HEK293 (cell line): ENCODE results near the gene PLCB1.

ENCODE experiments used
- CTCF ChIA-PET: fragments of 350-600 bp; formaldehyde crosslinking; extraction: SDS; loops from one replicate; lab custom pipeline; 2021; ENCODE audit warnings: antibody characterized with exemption; lab: Yijun Ruan, JAX
- POLR2A ChIA-PET: fragments of 300-600 bp; formaldehyde crosslinking; extraction: SDS; loops from one replicate; lab custom pipeline; 2020; ENCODE audit warnings: antibody characterized with exemption, inconsistent platforms; lab: Yijun Ruan, JAX
- H3K27ac ChIP-seq: fragments of 200-500 bp; sonication (Bioruptor generic); 2 replicates; pipeline ENCODE4 v1.5.1; 2014; ENCODE audit warnings: low read depth, low read length, control low read depth, inconsistent platforms; ENCODE audit errors: extremely low read depth
- H3K36me3 ChIP-seq, 2 experiments: fragments of 200-500 bp in 1 of 2; sonication (Bioruptor generic) in 1 of 2; 1 replicate in 1 of 2; 2 replicates in 1 of 2; pipeline ENCODE4 v1.5.1; 2014 to 2017; ENCODE audit warnings: inconsistent platforms in 2 of 2, low read length in 2 of 2; ENCODE audit not compliant: control insufficient read depth in 2 of 2, insufficient read depth in 1 of 2
- H3K4me1 ChIP-seq: fragments of 200-500 bp; sonication (Bioruptor generic); 2 replicates; pipeline ENCODE4 v1.5.1; 2014; ENCODE audit warnings: mild to moderate bottlenecking, low read length, inconsistent platforms; ENCODE audit not compliant: control insufficient read depth, insufficient read depth
- H3K4me3 ChIP-seq: 2 replicates; pipeline ENCODE4 v1.5.1; 2011; ENCODE audit warnings: low read depth, mild to moderate bottlenecking, control low read depth, low read length, moderate library complexity
- H3K9me3 ChIP-seq: fragments of 200-500 bp; sonication (Bioruptor generic); 2 replicates; pipeline ENCODE4 v1.5.1; 2014; ENCODE audit warnings: low read depth, low read length, inconsistent platforms; ENCODE audit not compliant: control insufficient read depth, insufficient read depth
- IKZF3 ChIP-seq: fragments of 450-650 bp; IDR thresholded peaks from 2 replicates; pipeline ENCODE4 v1.5.0; 2018; ENCODE audit warnings: missing biosample characterization, mild to moderate bottlenecking, missing genetic modification characterization, moderate library complexity
- SP7 ChIP-seq: fragments of 450-650 bp; formaldehyde crosslinking; IDR thresholded peaks from 2 replicates; pipeline ENCODE4 v1.5.1; 2016; ENCODE audit warnings: missing biosample characterization, missing genetic modification characterization
- ZBTB21 ChIP-seq: fragments of 450-650 bp; formaldehyde crosslinking; IDR thresholded peaks from 2 replicates; pipeline ENCODE4 v1.5.1; 2017; ENCODE audit warnings: missing biosample characterization, missing genetic modification characterization
- ZEB2 ChIP-seq: fragments of 450-650 bp; formaldehyde crosslinking; IDR thresholded peaks from 2 replicates; pipeline ENCODE4 v1.5.1; 2016; ENCODE audit warnings: missing biosample characterization, missing genetic modification characterization
- ZFP37 ChIP-seq: fragments of 450-650 bp; formaldehyde crosslinking; IDR thresholded peaks from 2 replicates; pipeline ENCODE4 v1.5.1; 2016; ENCODE audit warnings: missing biosample characterization, missing genetic modification characterization
- ZFP69B ChIP-seq: fragments of 450-650 bp; formaldehyde crosslinking; IDR thresholded peaks from 2 replicates; pipeline ENCODE4 v1.5.1; 2016; ENCODE audit warnings: missing biosample characterization, missing genetic modification characterization
- ZNF121 ChIP-seq: fragments of 450-650 bp; formaldehyde crosslinking; IDR thresholded peaks from 2 replicates; pipeline ENCODE4 v1.5.1; 2016; ENCODE audit warnings: missing biosample characterization, missing genetic modification characterization
- ZNF133 ChIP-seq: fragments of 450-650 bp; formaldehyde crosslinking; IDR thresholded peaks from 2 replicates; pipeline ENCODE4 v1.5.1; 2016; ENCODE audit warnings: missing biosample characterization, missing genetic modification characterization
- ZNF335 ChIP-seq: fragments of 450-650 bp; formaldehyde crosslinking; conservative IDR thresholded peaks from 2 replicates; pipeline ENCODE4 v1.5.1; 2016; ENCODE audit warnings: missing biosample characterization, missing genetic modification characterization
- ZNF391 ChIP-seq: fragments of 450-650 bp; formaldehyde crosslinking; IDR thresholded peaks from 2 replicates; pipeline ENCODE4 v1.5.1; 2016; ENCODE audit warnings: low read depth, missing biosample characterization, missing genetic modification characterization, borderline replicate concordance
- ZNF423 ChIP-seq: fragments of 450-650 bp; formaldehyde crosslinking; IDR thresholded peaks from 2 replicates; pipeline ENCODE4 v1.5.1; 2016; ENCODE audit warnings: missing biosample characterization, missing genetic modification characterization
- ZNF560 ChIP-seq: fragments of 450-650 bp; formaldehyde crosslinking; IDR thresholded peaks from 2 replicates; pipeline ENCODE4 v1.5.1; 2017; ENCODE audit warnings: missing biosample characterization, missing genetic modification characterization, borderline replicate concordance
- ZNF585B ChIP-seq: fragments of 450-650 bp; formaldehyde crosslinking; IDR thresholded peaks from 2 replicates; pipeline ENCODE4 v1.5.1; 2016; ENCODE audit warnings: missing biosample characterization, missing genetic modification characterization
- ZNF629 ChIP-seq: fragments of 450-650 bp; formaldehyde crosslinking; IDR thresholded peaks from 2 replicates; pipeline ENCODE4 v1.5.1; 2017; ENCODE audit warnings: missing biosample characterization, missing genetic modification characterization
- TF ChIP-seq, protein P1 (sequence below): fragments of 450-650 bp; formaldehyde crosslinking; IDR thresholded peaks from 2 replicates; pipeline ENCODE4 v1.5.1; 2016; ENCODE audit warnings: missing biosample characterization, missing genetic modification characterization
- TF ChIP-seq, protein P2 (sequence below): fragments of 450-650 bp; formaldehyde crosslinking; IDR thresholded peaks from 2 replicates; pipeline ENCODE4 v1.5.1; 2017; ENCODE audit warnings: missing biosample characterization, missing genetic modification characterization
- TF ChIP-seq, protein P3 (sequence below): fragments of 450-650 bp; formaldehyde crosslinking; IDR thresholded peaks from 2 replicates; pipeline ENCODE4 v1.5.1; 2016; ENCODE audit warnings: missing biosample characterization, missing genetic modification characterization

PLCB1 gene

DNA sequence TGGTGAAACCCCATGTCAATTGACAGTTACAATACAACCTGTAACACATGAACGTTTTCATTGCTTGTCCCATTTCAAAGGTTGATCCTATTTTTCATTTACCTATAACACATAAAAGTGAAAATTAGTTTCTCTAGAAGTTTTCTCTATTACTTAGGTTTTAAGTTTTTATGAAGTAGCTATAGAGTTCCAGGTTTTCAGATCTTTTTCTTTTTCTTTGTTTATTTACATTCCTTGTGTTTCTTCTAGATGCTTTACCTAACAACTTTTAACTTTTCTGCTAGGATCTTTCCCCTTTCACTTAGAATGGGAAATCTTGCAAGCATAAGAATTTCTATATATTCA lies 232.6 kb downstream of the PLCB1 start:
- no peak overlapping the region for H3K27ac ChIP-seq
- CTCF ChIA-PET: no interaction called here
- POLR2A ChIA-PET: no interaction called here

DNA sequence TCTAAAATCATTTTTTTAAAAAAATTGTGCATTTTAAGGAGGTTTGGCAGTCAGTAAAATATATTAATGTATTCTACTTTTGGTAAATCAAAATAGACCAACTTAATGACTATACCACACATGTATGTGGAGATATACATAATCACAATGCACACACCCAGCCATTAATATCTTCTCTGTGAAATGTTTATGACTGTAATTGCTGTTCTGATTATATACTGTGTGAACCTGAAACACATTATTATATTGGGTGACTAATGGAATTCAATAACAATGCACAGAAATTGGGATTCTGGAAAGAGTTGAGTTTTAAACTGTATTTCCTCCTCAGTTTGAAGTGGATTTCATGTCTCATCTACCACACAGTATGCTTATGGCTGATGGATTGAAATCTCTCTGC lies 233.6 kb downstream of the PLCB1 start:
- TF ChIP-seq ZBTB21 (tag by site-specific recombination) (no peak), SP7 (peak; percentile 61; the same call in 1 of the 2 replicates)
- no peaks in the 10 kb centered on the region for H3K4me1 ChIP-seq
- H3K36me3 ChIP-seq: no peaks in the 10 kb centered on the region
- ChIA-PET CTCF (no interaction called here), POLR2A (no interaction called here)
- H3K27ac ChIP-seq: no peak overlapping the region
- H3K4me3 ChIP-seq: no peak overlapping the region
- no peaks in the 10 kb centered on the region for H3K9me3 ChIP-seq

More for the DNA sequence above, 232.6 kb downstream of the PLCB1 start:
- no peaks in the 10 kb centered on the region; the same call in 1 of the 2 replicates for H3K4me1 ChIP-seq
- TF ChIP-seq, protein P1, sequence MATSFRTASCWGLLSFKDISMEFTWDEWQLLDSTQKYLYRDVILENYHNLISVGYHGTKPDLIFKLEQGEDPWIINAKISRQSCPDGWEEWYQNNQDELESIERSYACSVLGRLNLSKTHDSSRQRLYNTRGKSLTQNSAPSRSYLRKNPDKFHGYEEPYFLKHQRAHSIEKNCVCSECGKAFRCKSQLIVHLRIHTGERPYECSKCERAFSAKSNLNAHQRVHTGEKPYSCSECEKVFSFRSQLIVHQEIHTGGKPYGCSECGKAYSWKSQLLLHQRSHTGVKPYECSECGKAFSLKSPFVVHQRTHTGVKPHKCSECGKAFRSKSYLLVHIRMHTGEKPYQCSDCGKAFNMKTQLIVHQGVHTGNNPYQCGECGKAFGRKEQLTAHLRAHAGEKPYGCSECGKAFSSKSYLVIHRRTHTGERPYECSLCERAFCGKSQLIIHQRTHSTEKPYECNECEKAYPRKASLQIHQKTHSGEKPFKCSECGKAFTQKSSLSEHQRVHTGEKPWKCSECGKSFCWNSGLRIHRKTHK: no peak
- TF ChIP-seq ZFP69B (tag by site-specific recombination) (no peak), ZNF423 (tag by site-specific recombination) (no peak), IKZF3 (tag by site-specific recombination) (no peak), ZNF391 (tag by site-specific recombination) (no peak), ZNF560 (tag by site-specific recombination) (no peak)
- H3K36me3 ChIP-seq: no peaks in the 10 kb centered on the region
- H3K4me3 ChIP-seq: no peak overlapping the region
- H3K9me3 ChIP-seq: no peaks in the 10 kb centered on the region

DNA sequence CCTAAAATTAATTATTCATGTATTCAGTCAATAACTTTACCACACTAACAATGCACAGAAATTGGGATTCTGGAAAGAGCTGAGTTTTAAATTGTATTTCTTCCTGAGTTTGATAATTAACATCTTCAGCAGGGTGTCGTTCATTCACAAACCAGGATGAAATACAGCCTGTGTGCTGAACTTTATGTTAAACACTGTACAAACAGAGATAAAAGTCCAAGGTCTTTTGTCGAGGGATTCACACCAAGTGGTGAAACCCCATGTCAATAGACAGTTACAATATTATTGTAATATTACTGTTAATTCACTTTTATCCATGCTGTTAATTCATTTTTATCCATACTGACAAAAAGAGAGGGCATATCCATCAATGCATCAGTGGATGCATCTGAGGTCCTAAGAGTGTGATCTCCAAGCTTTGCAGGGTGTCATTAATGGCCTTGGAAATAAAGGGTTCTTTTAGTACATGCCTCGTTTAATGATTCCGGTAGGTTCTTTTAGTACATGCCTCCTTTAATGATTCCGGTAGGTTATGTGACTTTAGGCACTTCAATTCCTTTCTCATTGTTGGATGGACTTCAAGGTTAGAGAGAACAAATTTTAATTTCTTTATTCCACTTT lies 234.3 kb downstream of the PLCB1 start:
- no peaks in the 10 kb centered on the region for H3K36me3 ChIP-seq
- no peak overlapping the region for H3K27ac ChIP-seq
- TF ChIP-seq, protein P2, sequence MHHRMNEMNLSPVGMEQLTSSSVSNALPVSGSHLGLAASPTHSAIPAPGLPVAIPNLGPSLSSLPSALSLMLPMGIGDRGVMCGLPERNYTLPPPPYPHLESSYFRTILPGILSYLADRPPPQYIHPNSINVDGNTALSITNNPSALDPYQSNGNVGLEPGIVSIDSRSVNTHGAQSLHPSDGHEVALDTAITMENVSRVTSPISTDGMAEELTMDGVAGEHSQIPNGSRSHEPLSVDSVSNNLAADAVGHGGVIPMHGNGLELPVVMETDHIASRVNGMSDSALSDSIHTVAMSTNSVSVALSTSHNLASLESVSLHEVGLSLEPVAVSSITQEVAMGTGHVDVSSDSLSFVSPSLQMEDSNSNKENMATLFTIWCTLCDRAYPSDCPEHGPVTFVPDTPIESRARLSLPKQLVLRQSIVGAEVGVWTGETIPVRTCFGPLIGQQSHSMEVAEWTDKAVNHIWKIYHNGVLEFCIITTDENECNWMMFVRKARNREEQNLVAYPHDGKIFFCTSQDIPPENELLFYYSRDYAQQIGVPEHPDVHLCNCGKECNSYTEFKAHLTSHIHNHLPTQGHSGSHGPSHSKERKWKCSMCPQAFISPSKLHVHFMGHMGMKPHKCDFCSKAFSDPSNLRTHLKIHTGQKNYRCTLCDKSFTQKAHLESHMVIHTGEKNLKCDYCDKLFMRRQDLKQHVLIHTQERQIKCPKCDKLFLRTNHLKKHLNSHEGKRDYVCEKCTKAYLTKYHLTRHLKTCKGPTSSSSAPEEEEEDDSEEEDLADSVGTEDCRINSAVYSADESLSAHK (tag by site-specific recombination): no peak
- TF ChIP-seq ZNF133 (tag by site-specific recombination): no peak
- TF ChIP-seq ZNF335 (tag by site-specific recombination): no peak
- no peak for TF ChIP-seq ZFP37
- no peak for TF ChIP-seq ZNF585B (tag by site-specific recombination)
- TF ChIP-seq ZEB2: no peak
- no peak for TF ChIP-seq ZNF121
- TF ChIP-seq, protein P3, sequence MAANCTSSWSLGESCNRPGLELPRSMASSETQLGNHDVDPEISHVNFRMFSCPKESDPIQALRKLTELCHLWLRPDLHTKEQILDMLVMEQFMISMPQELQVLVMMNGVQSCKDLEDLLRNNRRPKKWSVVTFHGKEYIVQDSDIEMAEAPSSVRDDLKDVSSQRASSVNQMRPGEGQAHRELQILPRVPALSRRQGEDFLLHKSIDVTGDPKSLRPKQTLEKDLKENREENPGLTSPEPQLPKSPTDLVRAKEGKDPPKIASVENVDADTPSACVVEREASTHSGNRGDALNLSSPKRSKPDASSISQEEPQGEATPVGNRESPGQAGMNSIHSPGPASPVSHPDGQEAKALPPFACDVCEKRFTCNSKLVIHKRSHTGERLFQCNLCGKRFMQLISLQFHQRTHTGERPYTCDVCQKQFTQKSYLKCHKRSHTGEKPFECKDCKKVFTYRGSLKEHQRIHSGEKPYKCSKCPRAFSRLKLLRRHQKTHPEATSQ: no peak
- TF ChIP-seq ZNF629 (tag by site-specific recombination): no peak
- TF ChIP-seq, all 188 proteins: peak for 0
- POLR2A ChIA-PET: no interaction called here
- Histone ChIP-seq H3K4me1 (no peaks in the 10 kb centered on the region), H3K9me3 (no peaks in the 10 kb centered on the region), H3K4me3 (no peak overlapping the region)
- CTCF ChIA-PET: interaction anchor here (1.0 kb wide), 1 partner anchor 430 kb away, joined by 4 read pairs; no protein-coding TSS in a partner anchor
